Adrenal gland (tissue), 5 donors: ENCODE results near the gene PTGIR.

Experiments used
- POLR2A ChIP-seq, 2 donors: fragments of 450-650 bp; IDR thresholded peaks; one replicate each; pipeline ENCODE4 v1.6.1; 2017; ENCODE audit warnings: antibody characterized with exemption in 2 of 2, mild to moderate bottlenecking in 2 of 2, moderate library complexity in 1 of 2
- TF ChIP-seq, protein P1 (sequence below), 6 experiments: fragments of 450-650 bp in 4 of 6; fragments of 200-600 bp in 2 of 6; sonication (generic) in 1 of 6; IDR thresholded peaks; 1 replicate in 5 of 6; 2 replicates in 1 of 6; pipeline versions ENCODE4 v1.5.1 to v1.8.0; 2016 to 2021; ENCODE audit warnings: antibody characterized with exemption in 6 of 6, mild to moderate bottlenecking in 2 of 6, moderate library complexity in 1 of 6
- donor health status: DM: no; HTN: no; CAD: no.

DNA sequence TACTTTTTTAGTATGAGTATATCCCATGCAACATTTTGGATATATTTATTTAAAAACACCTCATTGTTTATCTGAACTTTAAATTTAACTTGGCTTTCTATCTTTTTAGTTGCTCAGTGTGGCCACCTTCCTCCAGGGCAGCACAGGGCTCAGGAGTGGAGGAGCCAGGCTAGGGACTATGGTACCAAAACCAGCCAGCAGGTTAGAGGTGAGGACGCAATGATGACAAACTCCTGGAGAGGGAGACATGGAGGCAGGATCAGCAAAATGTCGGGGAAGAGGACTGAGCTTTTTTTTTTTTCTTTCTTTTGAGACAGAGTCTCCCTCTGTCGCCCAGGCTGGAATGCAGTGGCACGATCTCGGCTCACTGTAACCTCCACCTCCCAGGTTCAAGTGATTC is 53.4 kb downstream of the PTGIR start:
- TF ChIP-seq, protein P1, sequence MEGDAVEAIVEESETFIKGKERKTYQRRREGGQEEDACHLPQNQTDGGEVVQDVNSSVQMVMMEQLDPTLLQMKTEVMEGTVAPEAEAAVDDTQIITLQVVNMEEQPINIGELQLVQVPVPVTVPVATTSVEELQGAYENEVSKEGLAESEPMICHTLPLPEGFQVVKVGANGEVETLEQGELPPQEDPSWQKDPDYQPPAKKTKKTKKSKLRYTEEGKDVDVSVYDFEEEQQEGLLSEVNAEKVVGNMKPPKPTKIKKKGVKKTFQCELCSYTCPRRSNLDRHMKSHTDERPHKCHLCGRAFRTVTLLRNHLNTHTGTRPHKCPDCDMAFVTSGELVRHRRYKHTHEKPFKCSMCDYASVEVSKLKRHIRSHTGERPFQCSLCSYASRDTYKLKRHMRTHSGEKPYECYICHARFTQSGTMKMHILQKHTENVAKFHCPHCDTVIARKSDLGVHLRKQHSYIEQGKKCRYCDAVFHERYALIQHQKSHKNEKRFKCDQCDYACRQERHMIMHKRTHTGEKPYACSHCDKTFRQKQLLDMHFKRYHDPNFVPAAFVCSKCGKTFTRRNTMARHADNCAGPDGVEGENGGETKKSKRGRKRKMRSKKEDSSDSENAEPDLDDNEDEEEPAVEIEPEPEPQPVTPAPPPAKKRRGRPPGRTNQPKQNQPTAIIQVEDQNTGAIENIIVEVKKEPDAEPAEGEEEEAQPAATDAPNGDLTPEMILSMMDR (IDR thresholded peaks at IDR 0.05) = peak in 1 of 6 experiments; percentile 10
- TF ChIP-seq POLR2A (IDR thresholded peaks at IDR 0.05) = no peak
